ENCODE results near the gene PLA2G4F.

- no peak for TF ChIP-seq POLR2A (IDR thresholded peaks at IDR 0.05; ENCODE audit: low read length)
- no peak for TF ChIP-seq GATA1 (IDR thresholded peaks at IDR 0.05; ENCODE audit: low read depth, low read length)
Observed at GRCh38 chr15:42178056-42178455, 21.6 kb upstream of the PLA2G4F start.
